GM12878 (cell line): ENCODE results near the gene ICAM4. TPM values are rescaled to one million over a fixed set of nuclear protein-coding genes. Genes with fewer than 3 reads are reported as not detected.

Source experiments
- CBX5 ChIP-seq: sonication (generic); IDR thresholded peaks from 2 replicates; pipeline ENCODE4 v1.6.1; 2016; ENCODE audit warnings: low read depth, moderate library complexity, mild to moderate bottlenecking, inconsistent platforms
- CUX1 ChIP-seq: IDR thresholded peaks from 2 replicates; pipeline ENCODE4 v1.6.1; 2012; ENCODE audit warnings: improper control_type of control experiment, low read depth, low read length; ENCODE audit not compliant: insufficient replicate concordance
- HCFC1 ChIP-seq: fragments of 150-350 bp; IDR thresholded peaks from 2 replicates; pipeline ENCODE4 v1.6.1; 2014; ENCODE audit warnings: low read length
- HDAC6 ChIP-seq: fragments of 200-600 bp; sonication (generic); IDR thresholded peaks from one replicate; pipeline ENCODE4 v1.8.0; 2017; ENCODE audit warnings: antibody characterized with exemption; ENCODE audit not compliant: unreplicated experiment
- HSF1 ChIP-seq: fragments of 150-350 bp; IDR thresholded peaks from 2 replicates; pipeline ENCODE4 v1.6.1; 2014; ENCODE audit warnings: mild to moderate bottlenecking, low read depth, low read length
- IRF5 ChIP-seq: fragments of 450-650 bp; IDR thresholded peaks from 2 replicates; pipeline ENCODE4 v1.6.1; 2017; ENCODE audit warnings: borderline replicate concordance
- NFYB ChIP-seq: IDR thresholded peaks from 2 replicates; pipeline ENCODE4 v1.6.1; 2011; ENCODE audit warnings: low read depth, mild to moderate bottlenecking, low read length, improper control_type of control experiment, moderate library complexity; ENCODE audit not compliant: insufficient read depth
- NKRF ChIP-seq: fragments of 450-650 bp; conservative IDR thresholded peaks from 2 replicates; pipeline ENCODE4 v1.6.1; 2017; ENCODE audit warnings: mild to moderate bottlenecking, moderate library complexity
- NR2F1 ChIP-seq: fragments of 450-650 bp; conservative IDR thresholded peaks from 2 replicates; pipeline ENCODE4 v1.6.1; 2017; ENCODE audit warnings: mild to moderate bottlenecking
- PAX5 ChIP-seq: IDR thresholded peaks from 2 replicates; pipeline ENCODE4 v1.6.1; 2011; ENCODE audit warnings: low read depth, low read length, borderline replicate concordance
- SIN3A ChIP-seq: IDR thresholded peaks from 2 replicates; pipeline ENCODE4 v1.6.1; 2012; ENCODE audit warnings: low read depth, low read length, improper control_type of control experiment
- SPI1 ChIP-seq: IDR thresholded peaks from 2 replicates; pipeline ENCODE4 v1.6.1; 2011; ENCODE audit warnings: low read depth, mild to moderate bottlenecking, low read length, moderate library complexity, borderline replicate concordance; ENCODE audit not compliant: insufficient read depth
- SREBF1 ChIP-seq: IDR thresholded peaks from 2 replicates; pipeline ENCODE4 v1.6.1; 2012; ENCODE audit warnings: mild to moderate bottlenecking, low read length
- YY1 ChIP-seq: IDR thresholded peaks from 2 replicates; pipeline ENCODE4 v1.6.1; 2011; ENCODE audit warnings: low read depth, mild to moderate bottlenecking, low read length
- ZBTB4 ChIP-seq: fragments of 450-650 bp; formaldehyde crosslinking; IDR thresholded peaks from 2 replicates; pipeline ENCODE4 v1.4.0; 2022; ENCODE audit warnings: mild to moderate bottlenecking, moderate library complexity
- polyA plus RNA-seq, 11 experiments: library from polyadenylated mRNA; depleted of rRNA in 4 of 11; unstranded in 6 of 11; stranded (reverse) in 5 of 11; fragments of >200 nt; fragmentation: Nextera tagmentation in 4 of 11; fragmentation: Illumina TruSeq in 1 of 11; extraction: Ambion mirVana in 4 of 11; extraction: Trizol in 1 of 11; gene quantifications; 1 replicate in 1 of 11; 2 replicates in 10 of 11; pipeline versions ENCODE4 v1.2.1 to v1.2.3, GENCODE V29; 2011 to 2016; ENCODE audit warnings: inconsistent platforms in 2 of 11, missing spikeins in 2 of 11, low read depth in 1 of 11
- total RNA-seq, 4 experiments: library from RNA; depleted of rRNA in 3 of 4; stranded (reverse); fragments of >200 nt in 3 of 4; fragmentation: Illumina TruSeq in 1 of 4; extraction: Trizol in 1 of 4; gene quantifications; 2 replicates each; pipeline versions ENCODE4 v1.2.1 to v1.2.3, GENCODE V29; 2013 to 2021

Gene ICAM4
- total and polyA plus RNA-seq, 10 of the 15 experiments (the other 5 are each of a cell fraction or from before 2014, with no cell fraction given) = 0.31 to 5.1 (median 1.7) TPM

- TF ChIP-seq NR2F1 (peak; percentile 64), HCFC1 (0 out of 2 replicates have a peak, but pooled peaks have one; percentile 31), HSF1 (no peak), CBX5 (no peak), NKRF (peak; percentile 85), IRF5 (no peak), NFYB (no peak), SPI1 (no peak), SREBF1 (no peak), SIN3A (0 out of 2 replicates have a peak, but pooled peaks have one; percentile 53), CUX1 (peak; percentile 29), PAX5 (peak; percentile 61; the same call in 1 of the 2 replicates), HDAC6 (no peak), ZBTB4 (CRISPR knock-in tag) (no peak), YY1 (peak; percentile 62; the same call in 1 of the 2 replicates)
These were observed 15.9 kb upstream of the ICAM4 start, which contains the start of gene ICAM1 (continued) for GRCh38 chr19:10270616-10271394.
